NAMALWA (cell line): Measurements from ENCODE around the gene YARS2.

Source experiments
- DNase-seq: peaks from one replicate; pipeline ENCODE4 v3.0.0-alpha.2; 2015; ENCODE audit warnings: low spot score

The YARS2 gene

GRCh38 chr12:32755654-32756475 lies at the start of gene YARS2:
Gene YARS2, minus strand, starts transcription at chr12:32755897. Its CDS starts 23 bp downstream, at chr12:32755874.
- peak; percentile 96 for DNase-seq

GRCh38 chr12:32804301-32804700 lies 48.6 kb upstream of the YARS2 start:
- DNase-seq = no peak

GRCh38 chr12:32801269-32801980 lies 45.7 kb upstream of the YARS2 start:
- no peak for DNase-seq

GRCh38 chr12:32794281-32794680 lies 38.6 kb upstream of the YARS2 start:
- no peak for DNase-seq

- no peak for DNase-seq
Observed at GRCh38 chr12:32789916-32790315, 34.2 kb upstream of the YARS2 start.

- DNase-seq = no peak
Observed at GRCh38 chr12:32789446-32789845, 33.7 kb upstream of the YARS2 start.

GRCh38 chr12:32788405-32788804 lies 32.7 kb upstream of the YARS2 start:
- no peak for DNase-seq

GRCh38 chr12:32785557-32785956 lies 29.9 kb upstream of the YARS2 start:
- no peak for DNase-seq

- DNase-seq = no peak
Observed at GRCh38 chr12:32783029-32783428, 27.3 kb upstream of the YARS2 start.

GRCh38 chr12:32780071-32780470 lies 24.4 kb upstream of the YARS2 start:
- no peak for DNase-seq

- no peak for DNase-seq
Observed at GRCh38 chr12:32777691-32778175, 22.0 kb upstream of the YARS2 start.

- no peak for DNase-seq
Observed at GRCh38 chr12:32777159-32777558, 21.5 kb upstream of the YARS2 start.

GRCh38 chr12:32776258-32776657 lies 20.6 kb upstream of the YARS2 start:
- no peak for DNase-seq

- DNase-seq = no peak
Observed at GRCh38 chr12:32773691-32774090, 18.0 kb upstream of the YARS2 start.

- DNase-seq = no peak
Observed at GRCh38 chr12:32770141-32770540, 14.4 kb upstream of the YARS2 start.

GRCh38 chr12:32768518-32768917 lies 12.8 kb upstream of the YARS2 start:
- no peak for DNase-seq

- DNase-seq = no peak
Observed at GRCh38 chr12:32765906-32766305, 10.2 kb upstream of the YARS2 start.

GRCh38 chr12:32761716-32762115 lies 6.0 kb upstream of the YARS2 start:
- peak; percentile 66 for DNase-seq

- DNase-seq = no peak
Observed at GRCh38 chr12:32757157-32757556, 1.5 kb upstream of the YARS2 start.

GRCh38 chr12:32756476-32757066 lies 874 bp upstream of the YARS2 start:
- no peak for DNase-seq

- DNase-seq = peak; percentile 90
Observed at GRCh38 chr12:32755051-32755653, 545 bp downstream of the YARS2 start.

GRCh38 chr12:32754111-32754510 lies 1.6 kb downstream of the YARS2 start:
- DNase-seq = no peak
